Measurements from ENCODE around the gene STIL.
A peak's percentile ranks its signal among the peaks of the same experiment; 100 is the strongest.
"Not testable (repeated sequence)": the region's sequence is repeated elsewhere in the genome, so short reads cannot be mapped to it uniquely, and the experiment has no call there.

STIL gene

DNA sequence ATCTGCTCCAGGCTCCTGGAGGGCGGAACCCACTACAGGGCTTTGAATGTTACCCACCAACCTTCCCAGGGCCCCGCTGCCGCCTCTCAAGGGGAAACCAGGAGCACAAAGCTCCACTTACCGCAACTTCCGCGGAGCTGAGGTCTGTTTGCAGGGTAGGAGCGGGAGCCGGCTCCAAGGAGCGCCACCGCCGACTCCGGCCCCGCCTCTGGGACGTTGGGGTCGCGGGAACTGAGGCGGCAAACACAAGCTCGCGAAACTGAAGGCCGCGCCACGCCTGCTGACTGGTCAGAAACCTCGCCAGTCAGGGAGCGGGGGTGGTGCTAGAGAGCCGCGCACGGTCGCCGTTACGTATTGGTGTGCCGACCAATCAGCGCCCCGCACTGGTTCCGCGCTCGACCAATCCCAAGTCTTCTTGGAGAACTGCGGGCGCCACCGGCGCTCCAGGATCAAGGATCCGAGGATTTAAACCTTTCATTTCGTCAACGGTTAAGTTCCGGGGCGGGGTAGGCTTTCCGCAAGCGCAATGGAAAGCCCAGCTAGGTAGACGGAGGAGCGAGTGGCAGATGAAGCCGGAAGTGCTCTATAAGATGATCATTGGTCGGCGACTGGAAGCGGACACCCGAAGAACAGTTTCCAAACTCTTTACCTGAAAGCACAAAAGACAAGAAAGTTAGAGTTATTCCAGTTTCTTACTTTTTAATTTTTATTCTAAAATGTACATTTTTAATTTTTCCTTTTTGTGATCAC is at the start of gene STIL:
Gene STIL, minus strand, starts transcription at position 233 of the 750 bp plus-strand sequence. CDS start 3,828 bp downstream, outside the sequence.
- peak; percentile 95 for DNase-seq

DNA sequence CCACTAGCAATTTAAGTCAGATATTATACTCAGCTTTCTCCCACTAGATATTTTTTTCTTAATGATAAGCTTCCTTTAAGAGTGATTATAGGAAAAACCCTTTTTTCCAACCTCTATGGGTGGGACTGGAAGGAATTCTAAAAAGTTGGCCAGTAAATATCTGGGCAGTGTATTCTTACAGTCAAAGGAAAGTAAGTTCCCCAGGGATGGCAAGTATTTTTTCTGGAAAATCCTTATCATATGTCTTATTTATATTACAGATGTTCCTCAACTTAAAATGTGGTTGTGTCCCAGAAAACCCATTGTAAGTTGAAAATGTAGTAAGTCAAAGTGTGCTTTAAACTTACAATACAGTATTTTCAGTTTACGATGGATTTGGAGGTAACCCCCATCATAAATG is 48.9 kb upstream of the STIL start:
- DNase-seq = no peak

DNA sequence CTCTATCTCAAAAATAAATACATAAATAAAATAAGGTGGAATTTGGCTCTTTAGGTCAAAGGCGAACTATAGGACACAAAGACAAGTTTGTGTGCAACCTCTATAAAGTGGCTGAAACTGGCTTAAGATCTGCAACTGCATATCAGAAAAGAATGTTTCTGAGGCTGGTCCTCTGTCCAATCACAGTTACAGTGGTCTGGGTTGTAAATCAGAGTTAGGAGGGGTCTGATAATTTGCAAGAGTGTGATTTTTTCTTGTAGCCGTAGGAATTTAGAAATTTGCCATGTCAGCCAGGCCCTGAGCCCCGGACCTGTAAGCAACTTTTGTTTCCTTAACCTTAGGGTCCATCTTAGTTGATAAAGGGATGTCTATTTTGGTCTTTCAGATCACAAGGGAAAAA is 47.4 kb upstream of the STIL start:
- DNase-seq = no peak

DNA sequence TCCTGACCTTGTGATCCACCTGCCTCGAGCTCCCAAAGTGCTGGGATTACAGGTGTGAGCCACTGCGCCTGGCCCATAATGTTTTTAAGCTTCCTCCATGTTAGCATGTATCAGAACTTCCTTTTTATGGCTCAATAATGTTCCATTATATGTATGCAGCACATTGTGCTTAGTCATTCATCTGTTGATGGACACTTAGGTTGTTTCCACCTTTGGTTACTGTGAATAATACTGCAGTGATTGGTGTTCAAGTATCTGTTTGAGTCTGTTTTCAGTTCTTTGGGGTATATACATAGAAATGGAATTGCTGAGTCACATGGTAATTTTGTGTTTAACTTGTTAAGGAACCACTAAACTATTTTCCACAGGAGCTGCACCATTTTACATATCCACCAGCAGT is 37.4 kb upstream of the STIL start:
- DNase-seq = no peak

- no peak for DNase-seq
Observed at GRCh38 chr1:47348246-47348645, 34.3 kb upstream of the STIL start.

- DNase-seq = no peak
Observed at GRCh38 chr1:47347735-47348134, 33.8 kb upstream of the STIL start.

- DNase-seq = not testable (repeated sequence)
Observed at GRCh38 chr1:47346979-47347378, 33.0 kb upstream of the STIL start.

DNA sequence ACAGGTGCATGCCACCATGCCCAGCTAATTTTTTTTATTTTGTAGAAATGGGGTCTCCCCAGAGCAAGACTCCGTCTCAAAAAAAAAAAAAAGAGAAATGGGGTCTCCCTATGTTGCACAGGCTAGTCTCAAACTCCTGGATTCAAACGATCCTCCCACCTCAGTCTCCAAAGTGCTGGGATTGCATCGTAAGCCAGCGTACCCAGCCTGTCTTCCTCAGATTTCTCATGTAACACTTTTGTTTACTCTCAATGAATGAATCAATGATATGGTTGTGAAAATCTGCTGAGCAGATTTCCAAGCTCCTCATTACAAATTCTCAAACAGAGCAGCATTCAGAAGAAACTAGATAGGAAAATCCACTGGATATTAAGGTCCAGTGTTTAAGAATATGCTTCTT is 26.3 kb upstream of the STIL start:
- no peak for DNase-seq

DNA sequence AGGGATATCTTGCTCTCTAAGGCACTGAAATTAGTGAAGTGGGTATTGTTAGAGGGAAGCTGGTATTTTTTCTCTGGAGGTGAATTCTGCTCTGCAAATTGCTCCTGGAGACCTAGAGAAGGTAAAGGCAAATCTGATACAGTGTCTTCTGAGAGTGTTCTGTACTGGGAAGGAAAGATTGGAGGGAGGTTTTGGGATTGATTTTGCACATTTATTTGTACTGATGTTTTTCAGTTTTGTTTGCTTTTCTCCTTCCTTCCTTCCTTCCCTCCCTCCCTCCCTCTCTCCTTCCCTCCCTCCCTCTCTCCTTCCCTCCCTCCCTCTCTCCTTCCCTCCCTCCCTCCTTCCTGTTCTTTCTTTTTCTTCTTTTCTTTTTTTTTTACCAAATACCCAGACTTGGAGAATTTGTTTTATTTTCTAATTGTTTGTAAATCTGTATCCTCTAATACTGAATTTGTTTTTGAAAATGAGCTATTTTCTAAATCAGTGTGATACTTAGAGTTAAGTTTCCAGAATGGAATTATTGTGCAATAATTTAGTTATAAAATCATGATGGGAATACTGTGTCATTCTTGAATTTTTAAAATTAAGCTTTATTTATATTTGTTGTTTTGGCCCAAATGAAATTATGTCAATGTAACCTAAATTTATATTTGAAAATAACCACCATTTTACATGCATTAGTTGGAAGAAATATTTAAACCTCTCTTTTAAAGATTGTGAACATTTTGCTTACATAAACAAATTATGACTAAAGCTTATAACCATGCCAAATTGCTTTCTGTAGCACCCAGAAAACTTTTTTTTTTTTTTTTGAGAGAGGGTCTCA is 24.5 kb upstream of the STIL start:
- no peak for DNase-seq

GRCh38 chr1:47337350-47337749 is 23.4 kb upstream of the STIL start:
- no peak for DNase-seq

DNA sequence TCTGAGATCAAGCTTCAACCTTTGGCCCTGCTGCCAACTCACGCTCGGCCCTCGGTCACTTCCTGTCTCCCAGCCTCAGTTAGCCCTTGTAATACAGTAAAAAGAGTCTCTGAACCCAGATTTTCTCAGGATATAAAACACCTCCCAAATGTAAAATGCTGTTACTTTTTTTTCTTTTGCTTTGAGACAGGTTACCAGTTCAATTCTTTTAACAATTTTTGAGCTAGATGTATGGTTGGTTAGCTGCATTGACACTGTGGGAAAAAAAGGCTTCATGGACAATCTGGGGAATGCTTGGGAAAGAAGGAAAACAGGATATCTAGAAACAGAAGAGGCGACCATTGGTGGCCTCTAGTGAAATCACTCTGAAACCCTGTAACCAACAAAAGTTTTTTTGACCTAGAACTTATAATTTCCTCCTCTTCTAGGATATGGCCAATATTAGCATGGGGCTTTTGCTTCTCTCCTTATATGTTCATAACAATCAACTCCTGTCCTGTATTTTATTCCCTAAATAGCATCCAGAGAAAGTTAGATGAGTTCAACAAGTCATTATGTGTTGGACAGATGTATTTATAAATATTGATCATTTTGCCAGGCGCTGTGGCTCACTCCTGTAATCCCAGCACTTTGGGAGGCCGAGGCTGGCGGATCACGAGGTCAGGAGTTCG is 21.0 kb upstream of the STIL start:
- no peak for DNase-seq

DNA sequence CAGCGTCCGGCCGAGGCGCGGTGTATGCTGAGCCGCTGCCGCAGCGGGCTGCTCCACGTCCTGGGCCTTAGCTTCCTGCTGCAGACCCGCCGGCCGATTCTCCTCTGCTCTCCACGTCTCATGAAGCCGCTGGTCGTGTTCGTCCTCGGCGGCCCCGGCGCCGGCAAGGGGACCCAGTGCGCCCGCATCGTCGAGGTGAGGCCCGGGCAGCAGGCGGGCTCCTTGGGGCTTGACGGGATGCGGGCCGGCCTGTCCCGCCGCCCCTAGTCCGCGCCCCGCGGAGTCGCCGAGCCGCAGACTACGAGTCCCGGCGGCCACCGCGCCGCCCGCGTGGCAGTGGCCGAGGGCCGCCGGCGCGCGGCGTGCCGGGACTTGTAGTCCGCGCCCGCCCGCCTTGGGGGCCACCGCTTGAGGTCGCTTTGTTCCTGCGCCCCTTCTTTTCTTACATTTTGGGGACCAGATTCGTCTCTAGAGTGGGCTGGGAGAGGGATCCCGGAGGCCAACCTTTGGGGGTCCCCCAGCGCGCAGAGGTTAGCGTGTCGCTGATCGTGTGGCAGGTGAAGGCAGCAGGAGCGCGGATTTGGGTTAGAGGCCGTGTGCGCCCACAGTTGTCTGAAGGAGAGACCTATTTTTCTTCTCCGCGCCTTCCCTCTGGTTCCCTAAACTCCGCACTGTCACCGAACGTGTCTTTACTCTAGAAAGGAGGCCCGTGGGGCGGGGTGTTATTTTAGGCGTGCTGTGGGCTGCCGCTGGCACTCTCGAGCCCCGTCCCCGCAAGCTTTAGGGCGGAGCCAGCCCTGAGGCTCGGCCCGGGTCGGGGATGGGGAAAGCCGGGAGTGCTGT is 20.2 kb upstream of the STIL start:
- peak; percentile 72 for DNase-seq

GRCh38 chr1:47333578-47333921 is 19.6 kb upstream of the STIL start, which contains the start of gene CMPK1:
CMPK1 (plus strand) TSS chr1:47333790; CDS start chr1:47333946, 156 bp downstream.
- DNase-seq = peak; percentile 80

GRCh38 chr1:47332779-47333577 is 19.0 kb upstream of the STIL start:
- no peak for DNase-seq

DNA sequence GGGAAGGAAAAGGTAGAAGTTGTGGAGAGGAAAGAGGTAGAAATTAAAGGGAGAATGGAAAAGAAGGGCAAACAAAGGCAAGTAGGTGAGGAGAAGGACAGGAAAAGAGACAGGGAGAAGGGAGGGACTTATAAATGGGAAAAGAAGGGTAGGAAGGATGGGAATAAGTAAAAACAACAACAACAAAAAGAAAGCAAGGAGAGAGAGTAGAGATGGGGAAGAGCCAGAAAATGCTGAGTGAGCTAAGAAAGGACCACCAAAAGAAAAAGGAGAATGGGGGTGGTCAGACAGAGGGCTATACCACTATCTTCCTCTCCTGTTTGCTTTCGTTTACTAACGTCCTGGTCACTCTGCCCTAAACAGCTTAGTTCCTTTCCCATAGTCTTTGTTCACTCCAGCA is 17.9 kb upstream of the STIL start:
- no peak for DNase-seq

DNA sequence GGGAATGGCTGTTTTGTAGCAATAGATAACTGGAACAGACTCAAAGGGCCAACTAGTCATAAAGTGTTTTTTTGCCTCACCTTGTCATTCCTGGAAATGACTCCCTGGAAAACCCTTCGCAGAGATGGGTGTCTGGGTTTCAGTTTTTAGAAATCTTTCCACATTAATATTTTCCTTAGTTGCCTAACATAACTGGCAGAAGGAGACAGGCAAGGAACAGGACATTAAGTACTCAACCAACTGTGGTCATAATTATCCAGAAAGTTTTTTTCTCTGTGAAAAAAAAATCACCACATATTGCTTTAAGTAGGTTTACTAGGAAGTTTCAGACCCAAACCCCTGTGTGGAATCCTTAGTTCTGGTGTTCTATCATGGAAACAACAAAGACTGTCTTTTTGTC is 16.3 kb upstream of the STIL start:
- DNase-seq = no peak

- DNase-seq = no peak
Observed at GRCh38 chr1:47328992-47329391, 15.0 kb upstream of the STIL start.

- DNase-seq = no peak
Observed at GRCh38 chr1:47326271-47326670, 12.3 kb upstream of the STIL start.

- DNase-seq = no peak
Observed at GRCh38 chr1:47325528-47325927, 11.6 kb upstream of the STIL start.

DNA sequence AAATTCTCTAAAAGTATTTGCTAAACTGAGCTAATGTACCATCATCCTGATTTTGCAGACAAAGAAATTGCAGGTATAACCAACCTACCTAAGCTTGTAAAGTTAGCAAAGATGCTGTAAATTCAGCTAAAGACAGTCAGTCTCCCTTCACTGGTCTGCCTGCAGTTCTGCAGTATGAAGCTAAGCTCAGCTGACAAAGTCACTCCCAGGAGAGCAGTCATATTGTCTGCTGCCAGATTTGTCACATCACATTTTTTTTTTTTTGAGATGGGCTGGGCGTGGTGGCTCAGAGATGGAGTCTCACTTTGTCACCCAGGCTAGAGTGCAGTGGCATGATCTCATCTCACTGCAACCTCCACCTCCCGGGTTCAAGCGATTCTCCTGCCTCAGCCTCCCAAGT is 10.7 kb upstream of the STIL start:
- DNase-seq = no peak

GRCh38 chr1:47323599-47324031 is 9.7 kb upstream of the STIL start:
- no peak for DNase-seq

DNA sequence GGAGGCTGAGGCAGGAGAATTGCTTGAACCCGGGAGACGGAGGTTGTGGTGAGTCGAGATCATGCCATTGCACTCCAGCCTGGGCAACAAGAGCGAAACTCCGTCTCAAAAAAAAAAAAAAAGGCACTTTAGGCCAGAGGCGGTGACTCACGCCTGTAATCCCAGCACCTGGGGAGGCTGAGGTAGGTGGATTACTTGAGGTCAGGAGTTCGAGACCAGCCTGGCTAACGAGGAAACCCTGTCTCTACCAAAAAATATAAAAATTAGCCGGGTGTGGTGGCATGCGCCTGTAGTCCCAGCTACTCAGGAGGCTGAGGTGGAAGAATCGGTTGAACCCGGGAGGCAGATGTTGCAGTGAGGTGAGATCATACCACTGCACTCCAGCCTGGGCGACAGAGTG is 6.0 kb upstream of the STIL start:
- DNase-seq = not testable (repeated sequence)

Measured in activated CD8-positive, alpha-beta memory T cell treated with anti-CD3 and anti-CD28 coated beads, Interleukin-2, amount 50 U/mL, for 4 hours (primary cell).